Dermis blood vessel endothelial cell (primary cell): ENCODE results near the gene SRGN. TPM values are rescaled to one million over a fixed set of nuclear protein-coding genes. Genes with fewer than 3 reads are reported as not detected.
"Not testable (repeated sequence)": the region's sequence is repeated elsewhere in the genome, so short reads cannot be mapped to it uniquely, and the experiment has no call there.

Experiments used
- DNase-seq: peaks from one replicate; pipeline ENCODE4 v3.0.0; 2010
- total RNA-seq: library from RNA; depleted of rRNA; stranded (reverse); fragments of >200 nt; gene quantifications from 2 replicates; pipeline ENCODE4 v1.2.3, GENCODE V29; 2014

SRGN gene, protein sequence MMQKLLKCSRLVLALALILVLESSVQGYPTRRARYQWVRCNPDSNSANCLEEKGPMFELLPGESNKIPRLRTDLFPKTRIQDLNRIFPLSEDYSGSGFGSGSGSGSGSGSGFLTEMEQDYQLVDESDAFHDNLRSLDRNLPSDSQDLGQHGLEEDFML
- 495 and 622 TPM in 2 replicates for total RNA-seq

DNA sequence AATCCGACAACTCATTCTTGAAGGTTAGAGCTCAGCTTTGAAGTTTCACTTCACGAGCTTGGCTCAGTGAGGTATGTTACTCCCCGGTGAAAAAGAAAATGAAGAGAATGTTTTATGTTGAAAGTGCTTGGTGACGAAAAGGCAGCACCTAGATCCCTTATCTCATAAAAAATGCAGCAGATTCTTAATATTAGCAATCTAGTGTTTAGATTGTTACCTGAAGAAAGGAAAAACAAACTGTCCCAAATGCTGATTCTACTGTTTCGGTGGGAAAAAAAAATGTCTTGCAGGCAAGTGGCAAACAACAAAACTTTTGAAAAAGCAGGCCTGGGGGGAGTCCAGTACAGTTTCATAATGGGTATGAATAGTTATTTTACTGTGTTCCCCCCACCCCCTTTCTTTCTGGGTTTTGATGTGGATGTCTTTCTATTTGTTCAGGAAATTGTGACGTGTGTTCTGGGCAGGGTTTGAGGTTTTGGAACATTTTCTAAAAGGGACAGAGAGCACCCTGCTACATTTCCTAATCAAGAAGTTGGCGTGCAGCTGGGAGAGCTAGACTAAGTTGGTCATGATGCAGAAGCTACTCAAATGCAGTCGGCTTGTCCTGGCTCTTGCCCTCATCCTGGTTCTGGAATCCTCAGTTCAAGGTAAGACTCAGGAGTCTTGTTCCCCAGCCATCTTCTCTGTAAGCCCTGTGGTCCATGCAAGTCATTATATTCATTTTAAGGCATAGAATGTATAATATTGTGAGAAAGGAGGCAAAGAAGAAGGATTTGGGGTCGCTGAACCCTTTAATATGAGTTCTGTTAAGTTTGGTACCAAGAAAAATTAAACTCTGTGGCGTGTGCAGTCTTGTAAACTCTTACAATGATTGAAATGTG is at the start of gene SRGN:
Gene SRGN, plus strand, starts transcription at position 514 of the 881 bp plus-strand sequence. Its CDS starts 55 bp downstream, at position 569.
- DNase-seq = peak; percentile 94

DNA sequence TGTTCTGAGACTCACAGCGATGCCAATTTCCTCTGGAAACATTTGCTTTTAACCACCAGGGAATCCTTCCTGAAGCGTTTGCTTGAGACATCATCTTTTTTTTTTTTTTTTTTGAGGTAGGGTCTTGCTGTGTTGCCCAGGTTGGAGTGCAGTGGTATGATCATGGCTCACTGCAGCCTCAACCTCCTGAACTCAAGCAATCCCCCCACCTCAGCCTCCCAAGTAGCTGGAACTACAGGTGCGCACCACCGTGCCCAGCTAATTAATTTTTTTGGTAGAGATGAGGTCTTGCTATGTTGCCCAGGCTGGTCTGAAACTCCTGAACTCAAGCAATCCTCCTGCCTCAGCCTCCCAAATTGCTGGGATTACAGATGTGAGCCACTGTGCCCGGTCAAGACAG is 47.0 kb upstream of the SRGN start:
- DNase-seq = not testable (repeated sequence)

DNA sequence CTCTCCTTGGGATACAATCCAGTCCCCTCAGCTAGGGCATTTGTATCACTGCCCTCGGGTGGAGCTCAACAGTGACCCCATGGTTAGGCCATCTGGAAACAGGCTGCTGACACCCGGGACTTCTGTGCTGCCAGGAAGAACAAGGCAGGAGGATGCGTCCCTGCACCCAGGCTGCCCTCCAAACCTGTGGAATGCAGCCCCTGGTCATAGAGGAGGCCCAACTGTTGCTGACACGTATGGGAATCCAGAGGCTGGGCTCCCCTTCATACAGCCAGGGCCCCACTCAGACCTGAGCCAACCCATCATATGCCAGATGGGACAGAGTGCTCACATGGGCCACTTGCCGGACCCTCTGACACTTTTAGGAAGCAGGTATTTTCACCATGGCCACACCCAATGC is 45.5 kb upstream of the SRGN start:
- no peak for DNase-seq

DNA sequence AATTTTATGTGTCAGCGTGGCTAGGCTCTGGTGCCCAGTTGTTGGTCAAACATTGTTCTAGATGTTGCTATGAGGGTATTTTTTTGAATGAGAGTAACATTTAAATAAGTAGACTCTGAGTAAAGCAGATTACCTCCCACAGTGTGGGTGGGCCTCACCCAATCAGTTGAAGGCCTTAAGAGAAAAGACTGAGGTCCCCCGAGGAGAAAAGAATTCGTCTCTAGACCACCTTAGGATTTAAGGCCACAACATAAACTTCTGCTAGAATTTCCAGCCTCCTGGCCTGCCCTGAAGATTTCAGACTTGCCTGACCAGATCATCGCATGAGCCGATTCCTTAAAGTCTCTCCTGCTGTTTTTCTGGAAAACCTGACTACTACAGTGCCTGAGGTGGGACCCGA is 45.1 kb upstream of the SRGN start:
- no peak for DNase-seq

DNA sequence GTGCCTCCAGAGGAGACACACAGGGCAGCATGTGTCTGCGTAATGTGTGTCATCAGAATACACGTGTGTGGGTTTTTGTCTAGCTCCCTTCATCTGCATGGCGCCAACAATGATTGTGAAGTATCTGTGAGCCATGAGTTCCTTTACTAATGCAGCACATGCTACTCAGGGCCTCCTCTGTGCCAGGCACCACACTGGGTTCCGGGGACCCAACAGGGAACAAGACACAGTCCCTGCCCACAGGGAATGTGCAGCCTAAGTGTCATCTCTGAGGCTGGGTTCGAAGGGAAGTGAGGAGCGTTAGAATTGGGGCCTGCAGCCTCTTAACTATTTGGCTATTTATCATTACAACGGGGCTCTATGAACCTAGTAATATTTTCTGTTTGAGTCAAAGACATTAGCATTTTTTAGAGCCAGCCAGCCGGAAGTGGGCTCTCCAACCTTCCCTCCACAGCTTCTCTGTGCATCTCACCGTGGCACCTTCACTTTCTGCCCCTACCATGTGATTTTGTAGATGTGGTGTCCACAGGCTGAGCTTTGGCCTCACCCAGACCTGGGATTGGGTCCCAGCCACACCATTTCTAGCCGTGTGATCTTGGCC is 43.9 kb upstream of the SRGN start:
- no peak for DNase-seq

DNA sequence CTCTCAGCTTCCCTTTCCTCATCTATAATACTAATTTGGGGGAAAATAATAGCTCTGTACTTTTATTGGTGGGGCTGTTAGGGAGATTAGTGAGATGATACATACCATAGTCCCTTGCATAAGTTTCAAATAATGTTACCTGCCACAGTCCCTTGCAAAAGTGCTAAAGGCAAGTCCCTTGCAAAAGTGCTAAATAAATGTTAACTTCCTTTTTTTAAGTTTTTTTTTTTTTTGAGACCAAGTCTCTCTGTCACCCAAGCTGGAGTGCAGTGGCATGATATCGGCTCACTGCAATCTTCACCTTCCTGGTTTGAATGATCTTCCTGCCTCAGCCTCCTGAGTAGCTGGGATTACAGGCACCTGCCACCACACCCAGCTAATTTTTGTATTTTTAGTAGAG is 43.4 kb upstream of the SRGN start:
- no peak for DNase-seq

DNA sequence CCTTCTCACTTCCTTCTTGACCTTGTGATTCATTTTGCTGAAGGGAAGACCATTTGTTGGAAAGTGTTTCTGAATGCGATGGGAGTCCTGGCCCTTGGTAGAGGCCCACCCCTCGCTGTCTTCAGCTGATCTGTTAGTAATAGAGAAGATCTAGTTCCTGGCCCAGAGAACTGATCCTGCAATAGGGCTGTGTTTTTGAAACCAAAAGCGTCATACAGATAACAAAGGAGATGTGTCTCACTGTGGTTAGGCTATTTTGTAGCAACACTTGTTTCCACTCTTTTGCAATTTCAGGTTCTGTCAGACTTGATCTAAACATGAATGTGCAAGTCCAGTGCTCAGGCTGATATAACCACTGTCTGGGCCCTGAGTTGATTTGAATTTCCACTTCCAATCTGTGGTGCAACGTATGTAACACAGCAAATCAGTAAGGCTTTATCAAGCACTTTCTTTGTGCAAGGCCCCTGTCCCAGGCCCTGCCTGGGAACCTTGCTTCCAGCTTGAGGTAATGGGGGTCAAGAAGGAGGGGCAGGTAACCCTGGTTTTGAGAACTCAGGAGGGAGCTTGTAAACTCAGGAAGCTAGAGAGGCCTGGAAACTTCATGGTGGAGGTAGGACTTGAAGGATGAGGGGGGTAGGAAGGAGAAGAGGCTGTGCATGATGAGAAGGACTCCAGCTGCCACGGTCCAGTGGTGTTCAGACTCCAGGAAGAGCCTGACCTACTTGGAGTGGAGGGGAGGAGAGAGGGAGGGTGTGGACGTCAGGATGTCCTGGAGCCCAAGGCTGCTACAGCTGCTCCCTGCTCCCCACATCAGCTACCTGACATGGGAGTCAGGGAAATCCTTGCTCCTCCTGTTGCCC is 42.2 kb upstream of the SRGN start:
- DNase-seq = peak; percentile 33

DNA sequence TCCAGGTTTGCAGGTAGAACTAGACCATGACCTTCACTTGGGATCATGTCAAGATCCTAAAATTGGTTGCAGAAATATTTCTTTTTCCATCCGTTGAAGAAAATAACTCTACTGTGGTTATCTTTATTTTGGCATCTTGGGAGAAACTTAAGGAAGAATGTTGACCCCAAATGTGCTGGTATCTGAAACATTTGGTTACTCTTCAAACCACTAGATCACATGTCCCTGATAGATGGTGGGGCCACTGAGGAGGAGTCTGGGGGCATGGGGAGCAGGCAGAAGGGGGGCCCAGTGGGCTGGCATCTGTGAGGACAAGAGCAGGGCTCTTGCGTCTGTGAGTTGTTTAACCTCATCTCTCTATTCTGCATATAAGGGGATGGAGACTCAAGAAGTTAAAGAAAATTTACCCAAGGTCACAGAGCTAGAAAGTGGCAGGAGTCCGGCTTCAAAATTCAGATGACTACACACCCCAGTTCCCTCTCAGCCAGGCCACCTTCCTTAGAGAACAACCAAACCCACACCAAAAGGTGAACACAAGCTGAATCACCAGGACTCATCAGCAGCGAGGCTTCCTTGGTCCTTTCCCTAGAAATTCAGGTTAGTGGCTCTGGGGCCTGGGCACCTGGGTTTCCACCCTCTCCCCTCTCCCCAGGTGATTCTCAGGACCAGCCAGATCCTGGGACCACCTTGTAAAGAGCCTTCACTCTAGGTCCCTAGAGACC is 40.6 kb upstream of the SRGN start:
- no peak for DNase-seq

DNA sequence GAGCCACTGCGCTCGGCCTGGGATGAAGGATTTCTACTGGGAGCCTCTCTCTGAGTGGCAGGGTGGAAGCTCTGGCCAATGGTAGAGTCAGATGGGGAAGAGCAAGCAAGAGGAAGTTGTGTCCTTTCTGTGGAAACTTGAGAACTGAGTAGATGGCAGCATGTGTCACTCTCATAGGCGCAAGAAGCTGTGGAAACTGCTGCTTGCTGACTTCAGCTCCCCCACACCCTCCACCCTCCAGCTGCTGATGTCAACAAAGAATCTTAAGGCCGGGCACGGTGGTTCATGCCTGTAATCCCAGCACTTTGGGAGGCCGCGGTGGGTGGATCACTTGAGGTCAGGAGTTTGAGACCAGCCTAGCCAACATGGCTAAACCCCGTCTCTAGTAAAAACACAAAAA is 39.8 kb upstream of the SRGN start:
- DNase-seq = no peak

DNA sequence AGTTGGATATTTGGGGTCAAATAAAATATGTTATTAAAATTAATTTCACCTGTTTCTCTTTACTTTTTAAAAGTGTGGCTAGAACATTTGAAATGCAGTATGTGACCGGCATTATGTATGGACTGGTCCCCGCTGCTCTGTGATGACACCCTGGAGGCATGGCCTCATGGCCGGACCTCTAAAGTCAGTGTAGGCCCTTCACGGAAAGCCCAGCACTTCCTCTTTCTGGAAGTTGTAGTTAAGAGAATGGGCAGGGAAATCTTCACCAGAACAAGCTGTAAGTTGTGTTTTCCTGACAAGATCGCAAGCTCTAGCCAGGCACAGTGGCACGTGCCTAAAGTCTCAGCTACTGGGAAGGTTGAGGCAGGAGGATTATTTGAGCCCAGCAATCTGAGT is 38.3 kb upstream of the SRGN start:
- DNase-seq = no peak

DNA sequence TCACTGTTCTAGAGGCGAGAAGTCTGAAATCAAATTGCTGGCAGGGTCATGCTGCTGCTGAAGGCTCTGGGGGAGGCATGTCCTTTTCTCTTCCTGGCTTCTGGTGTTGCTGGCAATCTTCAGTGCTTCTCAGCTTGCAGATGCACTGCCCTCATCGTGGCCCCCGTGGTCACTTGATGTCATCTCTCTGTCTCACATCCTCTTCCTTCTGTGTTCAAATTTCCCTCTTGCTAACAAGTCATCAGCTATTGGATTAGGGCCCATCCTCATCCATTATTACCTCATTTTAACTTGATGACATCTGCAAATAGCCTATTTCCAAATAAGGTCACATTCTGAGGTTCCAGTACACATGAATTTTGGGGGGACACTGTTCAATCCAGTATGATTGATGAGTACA is 36.6 kb upstream of the SRGN start:
- peak; percentile 50 for DNase-seq

DNA sequence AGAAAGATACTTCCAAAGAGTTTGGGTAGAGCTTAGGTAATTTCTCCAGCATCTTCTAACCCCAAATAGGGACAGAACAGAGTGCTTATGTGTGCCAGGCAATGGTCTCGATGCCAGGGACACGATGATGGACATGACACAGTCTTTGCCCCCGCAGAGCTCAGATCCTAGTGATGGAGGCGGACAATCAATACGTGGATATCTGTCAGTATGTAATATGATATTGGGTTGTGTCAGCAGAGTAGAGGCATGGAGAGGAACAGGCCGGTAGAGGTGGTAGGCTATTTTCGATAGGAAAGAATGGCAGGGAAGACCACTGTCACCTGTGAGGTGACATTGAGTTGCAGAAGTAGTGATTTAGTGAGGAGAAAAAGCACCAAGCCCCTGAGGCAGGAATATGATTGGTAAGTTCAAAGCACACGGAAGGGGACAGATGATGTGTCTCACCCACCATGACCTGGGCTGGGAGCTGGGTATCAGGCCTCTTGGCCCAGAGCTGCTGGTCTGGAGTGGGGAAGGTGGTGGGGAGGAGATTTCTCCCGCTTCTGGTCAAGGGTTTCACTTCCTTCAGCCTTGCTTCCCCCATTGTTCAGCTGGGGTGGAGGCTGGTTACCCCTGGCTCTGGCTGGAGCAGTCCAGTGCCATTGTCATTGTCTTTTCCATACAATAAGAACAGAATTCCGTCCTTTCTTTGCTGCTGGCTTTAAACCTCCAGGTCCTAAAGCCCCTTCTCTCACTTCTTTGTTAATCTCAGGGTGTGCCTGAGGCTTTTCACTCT is 36.0 kb upstream of the SRGN start:
- DNase-seq = peak; percentile 43

DNA sequence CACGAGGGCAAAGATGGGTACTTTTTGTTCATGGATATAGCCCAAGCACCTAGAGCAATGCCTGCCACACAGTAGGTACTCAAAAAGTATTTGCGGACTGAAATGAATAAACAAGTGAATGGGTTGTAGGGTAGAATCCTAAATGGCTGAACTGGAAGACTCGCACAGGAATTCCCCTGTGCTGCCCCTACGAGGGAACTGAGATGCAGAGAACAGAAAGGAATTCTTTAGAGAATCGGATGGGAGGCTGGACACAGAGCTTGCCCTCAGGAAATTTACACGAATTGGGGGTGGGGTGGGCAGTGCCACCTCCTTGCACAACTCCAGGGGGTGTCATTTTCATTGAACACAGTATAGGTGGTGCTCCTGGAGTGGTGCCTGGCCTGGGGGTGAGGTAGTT is 35.2 kb upstream of the SRGN start:
- no peak for DNase-seq

DNA sequence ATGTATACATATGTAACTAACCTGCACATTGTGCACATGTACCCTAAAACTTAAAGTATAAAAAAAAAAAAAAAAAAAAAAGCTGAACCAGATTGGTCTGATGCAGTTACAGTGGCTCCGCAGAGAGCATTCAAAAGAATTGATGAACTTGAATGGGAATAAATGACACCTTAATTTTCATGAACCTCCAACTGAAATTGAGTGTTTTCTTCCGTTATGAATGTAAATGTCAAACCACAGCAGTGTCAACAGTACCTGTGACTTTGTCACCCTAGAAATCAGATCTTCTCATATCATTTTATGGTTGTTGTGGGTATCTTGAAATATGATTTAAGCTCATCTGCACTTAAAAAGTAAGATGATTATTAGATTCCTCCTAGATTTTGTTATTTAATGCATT is 32.7 kb upstream of the SRGN start:
- no peak for DNase-seq

DNA sequence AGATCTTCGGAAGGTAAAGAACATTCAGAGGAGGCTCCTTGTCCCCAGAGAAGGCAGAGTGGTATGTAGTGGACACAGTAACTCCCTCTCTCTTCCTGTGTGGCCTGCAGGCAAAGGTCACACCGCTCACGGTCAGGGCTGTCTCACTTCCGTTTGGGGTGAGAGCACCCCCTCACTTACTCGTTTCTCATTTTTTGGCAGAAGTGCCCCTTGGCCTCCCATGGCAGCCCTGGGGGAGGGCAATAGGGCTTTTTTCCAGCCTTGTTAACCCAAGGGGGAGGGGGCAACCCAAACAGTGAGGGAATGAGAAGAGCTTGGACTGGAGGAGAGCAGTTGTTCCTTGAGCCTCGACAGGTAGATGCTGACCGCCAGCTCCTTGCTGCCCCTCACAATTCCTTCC is 31.8 kb upstream of the SRGN start:
- no peak for DNase-seq

DNA sequence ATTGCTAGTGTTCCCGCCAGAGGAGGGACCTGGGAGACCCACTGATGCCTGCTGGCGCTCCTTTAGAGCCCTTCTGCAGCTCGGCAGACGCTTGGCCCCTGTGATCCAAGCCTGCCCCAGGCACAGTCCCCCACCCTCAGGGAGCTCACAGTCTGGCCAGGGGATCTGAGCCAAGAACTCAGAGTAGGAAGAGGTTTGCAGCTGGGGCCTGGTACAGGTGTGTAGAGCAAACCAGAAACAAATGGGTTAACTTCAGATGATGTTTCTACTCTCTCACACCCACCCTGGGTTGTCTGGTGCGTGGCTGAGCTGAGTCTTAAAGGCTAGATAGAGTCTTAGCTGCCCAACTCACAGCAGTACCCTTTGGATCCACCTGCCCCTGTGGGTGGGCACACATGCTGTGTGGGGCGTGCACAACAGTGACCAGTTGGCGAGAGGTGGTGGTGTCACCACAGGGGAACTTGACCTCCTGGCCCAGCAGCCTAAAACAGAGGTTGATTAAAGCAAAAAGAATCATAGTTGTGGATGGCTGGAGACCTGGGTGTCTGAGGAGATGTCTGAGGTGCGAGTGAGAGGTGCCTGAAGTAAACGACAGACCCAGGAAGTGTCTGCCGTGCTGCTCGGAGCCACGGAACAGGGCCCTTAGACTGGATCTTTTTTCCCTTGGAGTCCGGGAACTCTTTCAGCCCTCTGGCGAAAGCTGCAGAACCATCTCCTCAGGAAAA is 31.2 kb upstream of the SRGN start:
- no peak for DNase-seq

DNA sequence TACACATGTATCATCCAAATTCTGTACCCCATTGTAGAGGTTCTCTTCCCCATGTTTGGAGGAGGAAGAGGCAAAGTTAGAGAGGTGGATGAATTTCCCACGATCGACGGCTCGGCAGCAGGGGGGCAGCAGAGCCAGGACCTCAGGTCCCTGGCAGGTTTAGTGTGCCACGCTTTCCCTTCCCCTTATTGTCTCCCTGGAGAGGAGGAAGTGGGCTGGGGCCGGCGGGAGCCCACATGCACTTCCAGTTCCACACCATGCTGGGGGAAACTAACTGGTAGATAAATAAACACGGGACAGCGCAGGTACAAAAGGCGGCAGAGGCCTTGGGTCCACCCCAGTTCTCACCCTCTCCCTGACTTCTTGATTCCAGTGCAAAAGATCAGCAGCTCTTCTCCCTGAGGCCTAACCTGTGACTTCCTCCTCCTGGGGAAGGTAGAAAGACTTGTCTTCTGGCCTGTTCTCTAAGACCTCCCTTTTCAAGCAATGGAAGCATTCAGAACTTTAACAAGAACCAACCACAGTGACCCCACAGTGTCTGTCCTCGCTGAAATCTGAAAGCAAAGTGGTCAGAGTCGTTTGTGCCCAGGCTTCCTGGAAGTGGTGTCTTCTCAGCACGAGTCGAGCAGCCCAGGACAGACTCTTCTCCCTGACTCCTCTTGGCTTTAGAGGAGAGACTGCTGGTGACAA is 30.5 kb upstream of the SRGN start:
- DNase-seq = peak; percentile 83

DNA sequence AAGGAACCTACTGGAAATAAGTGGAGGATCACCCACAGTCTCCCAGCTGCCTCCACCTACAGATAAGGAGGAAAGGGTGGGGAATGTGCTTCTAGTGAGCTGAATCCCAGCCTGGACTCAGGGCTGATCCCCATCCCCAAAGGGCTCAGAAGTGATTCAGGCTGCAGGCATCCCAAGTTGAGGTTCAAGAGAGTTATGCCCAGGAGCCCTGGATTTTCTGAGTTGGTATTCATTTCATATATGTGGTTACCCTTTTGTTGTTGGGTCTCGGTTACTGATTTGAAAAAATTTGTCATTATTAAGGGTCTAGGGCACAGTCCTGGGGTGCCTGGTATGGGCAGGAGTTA is 30.0 kb upstream of the SRGN start:
- DNase-seq = no peak

DNA sequence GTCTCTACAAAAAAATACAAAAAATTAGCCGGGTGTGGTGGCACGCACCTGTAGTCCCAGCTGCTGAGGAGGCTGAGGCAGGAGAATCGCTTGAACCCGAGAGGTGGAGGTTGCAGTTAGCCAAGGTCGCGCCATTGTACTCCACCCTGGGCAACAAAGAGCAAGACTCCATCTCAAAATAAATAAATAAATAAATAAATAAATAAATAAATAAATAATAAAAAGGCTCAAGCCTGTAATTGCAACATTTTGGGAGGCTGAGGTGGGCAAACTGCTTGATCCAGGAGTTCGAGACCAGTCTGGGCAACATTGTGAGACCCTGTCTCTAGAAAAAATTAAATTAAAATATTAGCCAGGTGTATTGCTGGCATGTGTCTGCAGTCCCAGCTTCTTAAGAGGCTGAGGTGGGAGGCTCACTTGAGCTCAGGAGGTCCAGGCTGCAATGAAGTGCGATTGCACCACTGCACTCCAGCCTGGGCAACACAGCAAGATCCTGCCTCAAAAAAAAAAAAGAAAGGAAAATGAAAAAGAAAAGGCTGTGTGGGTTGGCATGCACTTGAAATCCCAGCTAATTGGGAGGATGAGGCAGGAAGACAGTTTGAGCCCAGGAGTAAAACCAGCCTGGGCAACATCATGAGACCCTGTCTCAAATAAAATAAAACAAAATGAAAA is 27.6 kb upstream of the SRGN start:
- no peak for DNase-seq
